Panc1 (cell line): ENCODE data around the gene CEP250. TPM values are rescaled to one million over a fixed set of nuclear protein-coding genes. Genes with fewer than 3 reads are reported as not detected.
"Not testable (repeated sequence)": the region's sequence is repeated elsewhere in the genome, so short reads cannot be mapped to it uniquely, and the experiment has no call there.

Experiments used
- ATAC-seq: fragments of 200-7000 bp; cut with Tn5 transposase; 2 replicates; pipeline ENCODE4 v1.9.1; 2020; ENCODE audit warnings: mild to moderate bottlenecking, moderate library complexity
- BruUV-seq: library from RNA; stranded (reverse); fragments of 400-500 nt; replicated peaks from 2 replicates; lab custom pipeline; 2021; lab: Mats Ljungman, UMichigan
- CTCF ChIA-PET: fragments of 300-600 bp; sonication (Branson Sonifier 250); formaldehyde crosslinking; loops from one replicate; lab custom pipeline; 2022; ENCODE audit warnings: antibody characterized with exemption; lab: Charles Lee
- POLR2A ChIA-PET: fragments of 300-600 bp; sonication (Branson Sonifier 250); formaldehyde crosslinking; loops from one replicate; lab custom pipeline; 2022; ENCODE audit warnings: antibody characterized with exemption; lab: Charles Lee
- DNase-seq: peaks from one replicate; pipeline ENCODE4 v3.0.0-alpha.2; 2010; ENCODE audit warnings: low read depth, low spot score
- H3K27ac ChIP-seq: 2 replicates; pipeline ENCODE4 v1.5.1; 2011; ENCODE audit warnings: mild to moderate bottlenecking, low read length, inconsistent platforms
- H3K27me3 ChIP-seq: fragments of 200-500 bp; sonication (Bioruptor generic); 2 replicates; pipeline ENCODE4 v1.6.0; 2014; ENCODE audit warnings: low read length, inconsistent platforms; ENCODE audit not compliant: control insufficient read depth, insufficient read depth
- H3K36me3 ChIP-seq: fragments of 200-500 bp; sonication (Bioruptor generic); 2 replicates; pipeline ENCODE4 v1.5.1; 2014; ENCODE audit warnings: inconsistent platforms, mild to moderate bottlenecking, low read length, moderate library complexity; ENCODE audit not compliant: control insufficient read depth, insufficient read depth
- H3K4me1 ChIP-seq: 2 replicates; pipeline ENCODE4 v1.5.1; 2011; ENCODE audit warnings: inconsistent platforms, mild to moderate bottlenecking, low read length, moderate library complexity; ENCODE audit not compliant: control insufficient read depth, insufficient read depth
- H3K4me3 ChIP-seq, 2 experiments: 2 replicates each; pipeline ENCODE4 v1.5.1; 2011 to 2012; ENCODE audit warnings: low read depth in 2 of 2, low read length in 2 of 2, mild to moderate bottlenecking in 2 of 2, inconsistent platforms in 1 of 2, moderate library complexity in 1 of 2
- H3K9me3 ChIP-seq: fragments of 200-500 bp; sonication (Bioruptor generic); 2 replicates; pipeline ENCODE4 v1.5.1; 2014; ENCODE audit warnings: low read depth, mild to moderate bottlenecking, inconsistent platforms, low read length, moderate library complexity; ENCODE audit not compliant: control insufficient read depth, insufficient read depth
- POLR2AphosphoS5 ChIP-seq: IDR thresholded peaks from 2 replicates; pipeline ENCODE4 v1.6.1; 2012; ENCODE audit warnings: mild to moderate bottlenecking, low read depth, low read length, moderate library complexity
- SIN3A ChIP-seq: IDR thresholded peaks from 2 replicates; pipeline ENCODE4 v1.6.1; 2012; ENCODE audit warnings: low read depth, mild to moderate bottlenecking, low read length, moderate library complexity, borderline replicate concordance; ENCODE audit not compliant: insufficient read depth
- TCF7L2 ChIP-seq: IDR thresholded peaks from 2 replicates; pipeline ENCODE4 v1.6.1; 2011; ENCODE audit warnings: mild to moderate bottlenecking, low read depth, low read length, inconsistent platforms
- in situ Hi-C: cut with HindIII; loops from 2 replicates; pipeline ENCODE4 v1.10.0; 2016; ENCODE audit warnings: low sequenced_read_pairs, low pct_unique_long_range_greater_than_20kb
- intact Hi-C: fragments of 100-400 bp; cut with micrococcal nuclease; formaldehyde crosslinking; loops from one replicate; pipeline ENCODE4 v1.10.0; 2022; ENCODE audit not compliant: unreplicated experiment
- total RNA-seq: library from RNA; stranded (reverse); gene quantifications from one replicate; pipeline ENCODE4 v1.2.1, GENCODE V29; 2021; ENCODE audit not compliant: unreplicated experiment
- TF ChIP-seq, protein P1 (sequence below): fragments of 450-650 bp; IDR thresholded peaks from 2 replicates; pipeline ENCODE4 v1.5.1; 2017; ENCODE audit warnings: mild to moderate bottlenecking
- TF ChIP-seq, protein P2 (sequence below), 2 experiments: IDR thresholded peaks; 2 replicates each; pipeline ENCODE4 v1.6.1; 2011 to 2012; ENCODE audit warnings: low read depth in 2 of 2, control low read depth in 1 of 2, low read length in 1 of 2, mild to moderate bottlenecking in 1 of 2, moderate library complexity in 1 of 2; ENCODE audit not compliant: insufficient read depth in 1 of 2

Gene CEP250
- total RNA-seq, 1 experiment from 2014 or later, result 82.5 TPM

DNA sequence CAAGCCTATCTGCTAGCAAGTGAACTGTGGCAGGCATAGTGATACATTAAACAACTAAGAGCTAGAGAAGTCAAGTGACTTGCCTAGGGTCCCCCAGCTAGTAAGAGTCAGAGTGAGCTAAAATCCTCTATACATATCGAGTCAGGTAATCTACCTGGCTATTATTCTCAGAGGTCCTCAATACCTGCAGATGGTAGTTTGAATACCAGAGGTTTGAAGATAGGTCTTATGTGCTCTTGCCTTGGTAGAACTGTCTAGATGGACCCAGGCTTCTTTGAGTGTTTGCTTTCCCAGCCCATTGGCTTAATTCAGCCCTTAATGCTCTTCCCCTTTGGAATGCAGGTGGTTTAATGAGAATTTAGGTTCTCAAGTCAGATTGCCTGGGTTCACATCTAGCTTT lies 87.6 kb downstream of the CEP250 start:
- no peaks in the 10 kb centered on the region for H3K9me3 ChIP-seq
- POLR2A ChIA-PET, result interaction anchor here (0.7 kb wide), 1 partner anchor 28 kb away, joined by 3 read pairs; no protein-coding TSS in a partner anchor
- CTCF ChIA-PET, result no interaction called here
- TF ChIP-seq, protein P1, sequence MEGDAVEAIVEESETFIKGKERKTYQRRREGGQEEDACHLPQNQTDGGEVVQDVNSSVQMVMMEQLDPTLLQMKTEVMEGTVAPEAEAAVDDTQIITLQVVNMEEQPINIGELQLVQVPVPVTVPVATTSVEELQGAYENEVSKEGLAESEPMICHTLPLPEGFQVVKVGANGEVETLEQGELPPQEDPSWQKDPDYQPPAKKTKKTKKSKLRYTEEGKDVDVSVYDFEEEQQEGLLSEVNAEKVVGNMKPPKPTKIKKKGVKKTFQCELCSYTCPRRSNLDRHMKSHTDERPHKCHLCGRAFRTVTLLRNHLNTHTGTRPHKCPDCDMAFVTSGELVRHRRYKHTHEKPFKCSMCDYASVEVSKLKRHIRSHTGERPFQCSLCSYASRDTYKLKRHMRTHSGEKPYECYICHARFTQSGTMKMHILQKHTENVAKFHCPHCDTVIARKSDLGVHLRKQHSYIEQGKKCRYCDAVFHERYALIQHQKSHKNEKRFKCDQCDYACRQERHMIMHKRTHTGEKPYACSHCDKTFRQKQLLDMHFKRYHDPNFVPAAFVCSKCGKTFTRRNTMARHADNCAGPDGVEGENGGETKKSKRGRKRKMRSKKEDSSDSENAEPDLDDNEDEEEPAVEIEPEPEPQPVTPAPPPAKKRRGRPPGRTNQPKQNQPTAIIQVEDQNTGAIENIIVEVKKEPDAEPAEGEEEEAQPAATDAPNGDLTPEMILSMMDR, result no peak
- TF ChIP-seq POLR2AphosphoS5 (no peak), TCF7L2 (no peak), SIN3A (no peak)
- TF ChIP-seq, protein P2, sequence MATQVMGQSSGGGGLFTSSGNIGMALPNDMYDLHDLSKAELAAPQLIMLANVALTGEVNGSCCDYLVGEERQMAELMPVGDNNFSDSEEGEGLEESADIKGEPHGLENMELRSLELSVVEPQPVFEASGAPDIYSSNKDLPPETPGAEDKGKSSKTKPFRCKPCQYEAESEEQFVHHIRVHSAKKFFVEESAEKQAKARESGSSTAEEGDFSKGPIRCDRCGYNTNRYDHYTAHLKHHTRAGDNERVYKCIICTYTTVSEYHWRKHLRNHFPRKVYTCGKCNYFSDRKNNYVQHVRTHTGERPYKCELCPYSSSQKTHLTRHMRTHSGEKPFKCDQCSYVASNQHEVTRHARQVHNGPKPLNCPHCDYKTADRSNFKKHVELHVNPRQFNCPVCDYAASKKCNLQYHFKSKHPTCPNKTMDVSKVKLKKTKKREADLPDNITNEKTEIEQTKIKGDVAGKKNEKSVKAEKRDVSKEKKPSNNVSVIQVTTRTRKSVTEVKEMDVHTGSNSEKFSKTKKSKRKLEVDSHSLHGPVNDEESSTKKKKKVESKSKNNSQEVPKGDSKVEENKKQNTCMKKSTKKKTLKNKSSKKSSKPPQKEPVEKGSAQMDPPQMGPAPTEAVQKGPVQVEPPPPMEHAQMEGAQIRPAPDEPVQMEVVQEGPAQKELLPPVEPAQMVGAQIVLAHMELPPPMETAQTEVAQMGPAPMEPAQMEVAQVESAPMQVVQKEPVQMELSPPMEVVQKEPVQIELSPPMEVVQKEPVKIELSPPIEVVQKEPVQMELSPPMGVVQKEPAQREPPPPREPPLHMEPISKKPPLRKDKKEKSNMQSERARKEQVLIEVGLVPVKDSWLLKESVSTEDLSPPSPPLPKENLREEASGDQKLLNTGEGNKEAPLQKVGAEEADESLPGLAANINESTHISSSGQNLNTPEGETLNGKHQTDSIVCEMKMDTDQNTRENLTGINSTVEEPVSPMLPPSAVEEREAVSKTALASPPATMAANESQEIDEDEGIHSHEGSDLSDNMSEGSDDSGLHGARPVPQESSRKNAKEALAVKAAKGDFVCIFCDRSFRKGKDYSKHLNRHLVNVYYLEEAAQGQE (IDR thresholded peaks at IDR 0.05; ENCODE audit: insufficient read depth in 1 of 2, low read depth in 2 of 2, low read length in 1 of 2), result no peak
- ATAC-seq, result no peak
- H3K27ac ChIP-seq, result no peak overlapping the region
- BruUV-seq, result no TSS peak
- peak overlapping the region in 1 of 2 experiments; percentile 77; a peak in 1 of 4 replicates for H3K4me3 ChIP-seq
- H3K4me1 ChIP-seq, result no peaks in the 10 kb centered on the region
- in situ Hi-C loops, result no loop called here
- intact Hi-C loops, result no loop called here
- DNase-seq, result no peak
- H3K27me3 ChIP-seq, result no peaks in the 10 kb centered on the region
- H3K36me3 ChIP-seq, result peaks cover 9% of the 10 kb centered on the region; the same call in 1 of the 2 replicates

- in situ Hi-C loops (no loop called here), intact Hi-C loops (no loop called here)
- H3K4me1 ChIP-seq, result no peaks in the 10 kb centered on the region
- BruUV-seq, result no TSS peak
- CTCF ChIA-PET, result interaction anchor here (0.7 kb wide), 1 partner anchor 375 kb away, joined by 4 read pairs; no protein-coding TSS in a partner anchor
- no peaks in the 10 kb centered on the region for H3K27me3 ChIP-seq
- no peak for DNase-seq
- no peaks in the 10 kb centered on the region for H3K9me3 ChIP-seq
- H3K4me3 ChIP-seq, result no peak overlapping the region
- no peak overlapping the region for H3K27ac ChIP-seq
- peaks cover 11% of the 10 kb centered on the region; the same call in 1 of the 2 replicates for H3K36me3 ChIP-seq
- TF ChIP-seq, protein P1, result no peak
- no peak for TF ChIP-seq TCF7L2
- TF ChIP-seq SIN3A, result no peak
- TF ChIP-seq, protein P2 (IDR thresholded peaks at IDR 0.05; ENCODE audit: insufficient read depth in 1 of 2, low read depth in 2 of 2, low read length in 1 of 2), result no peak
- TF ChIP-seq POLR2AphosphoS5, result no peak
- POLR2A ChIA-PET, result interaction anchor here (0.6 kb wide), 1 partner anchor 20 kb away, joined by 15 read pairs; no protein-coding TSS in a partner anchor
- no peak for ATAC-seq
Measured at GRCh38 chr20:35544436-35544835, 89.0 kb downstream of the CEP250 start.

- DNase-seq, intact Hi-C loops: not testable (repeated sequence)
Measured at GRCh38 chr20:35544941-35545340, 89.5 kb downstream of the CEP250 start.

More at GRCh38 chr20:35544941-35545340, 89.5 kb downstream of the CEP250 start:
- H3K4me3 ChIP-seq, H3K27ac ChIP-seq, H3K27me3 ChIP-seq, BruUV-seq, H3K4me1 ChIP-seq, H3K9me3 ChIP-seq, in situ Hi-C loops, ATAC-seq: not testable (repeated sequence)
- H3K36me3 ChIP-seq, result peaks cover 12% of the 10 kb centered on the region; the same call in 1 of the 2 replicates
- ChIA-PET CTCF (interaction anchor here (0.7 kb wide), 1 partner anchor 375 kb away, joined by 4 read pairs; no protein-coding TSS in a partner anchor), POLR2A (interaction anchor here (0.6 kb wide), 1 partner anchor 19 kb away, joined by 15 read pairs; no protein-coding TSS in a partner anchor)
